ENCODE measurements around the gene ATP5ME. TPM values are rescaled to one million over a fixed set of nuclear protein-coding genes. Genes with fewer than 3 reads are reported as not detected.

Gene ATP5ME
- total and polyA plus RNA-seq, 8 donors: 88.4 to 318 (median 115) TPM

- 33 to 35% methylated on average over 20 of the region's 20 CpGs for WGBS, 2 donors
- Histone ChIP-seq H3K4me1 (no peaks in the 10 kb centered on the region), H3K27me3 (no peaks in the 10 kb centered on the region), H3K9me3 (no peaks in the 10 kb centered on the region), H3K27ac (no peak overlapping the region), H3K4me3 (no peak overlapping the region), H3K36me3 (no peaks in the 10 kb centered on the region)
- no peak for FAIRE-seq
- no peak for DNase-seq
- no peak for TF ChIP-seq CTCF (IDR thresholded peaks at IDR 0.05)
- intact Hi-C loops (cut with DNase I): no loop called here
- no peak for ATAC-seq
Observed at GRCh38 chr4:629915-630641, 44.0 kb downstream of the ATP5ME start.

GRCh38 chr4:629636-629914 is 44.5 kb downstream of the ATP5ME start:
- no peaks in the 10 kb centered on the region for H3K27me3 ChIP-seq
- no peak overlapping the region for H3K27ac ChIP-seq
- intact Hi-C loops (cut with DNase I): no loop called here
- 48 to 73% methylated on average over 9 of the region's 9 CpGs for WGBS, 2 donors
- no peaks in the 10 kb centered on the region for H3K9me3 ChIP-seq
- ATAC-seq: no peak
- H3K36me3 ChIP-seq: no peaks in the 10 kb centered on the region
- no peak for FAIRE-seq
- no peaks in the 10 kb centered on the region for H3K4me1 ChIP-seq
- TF ChIP-seq CTCF (IDR thresholded peaks at IDR 0.05): no peak
- DNase-seq: no peak
- no peak overlapping the region for H3K4me3 ChIP-seq

- ATAC-seq (no peak), FAIRE-seq (no peak), DNase-seq (no peak)
- 69 to 78% methylated on average over 24 to 27 of the region's 27 CpGs for WGBS, 2 donors
- no peaks in the 10 kb centered on the region for H3K9me3 ChIP-seq
- no peak overlapping the region for H3K27ac ChIP-seq
- no peak overlapping the region for H3K4me3 ChIP-seq
- no peak for TF ChIP-seq CTCF (IDR thresholded peaks at IDR 0.05)
- H3K36me3 ChIP-seq: no peaks in the 10 kb centered on the region
- no peaks in the 10 kb centered on the region for H3K27me3 ChIP-seq
- H3K4me1 ChIP-seq: no peaks in the 10 kb centered on the region
- intact Hi-C loops (cut with DNase I): no loop called here
Observed at GRCh38 chr4:628821-629635, 45.0 kb downstream of the ATP5ME start.

- no peaks in the 10 kb centered on the region for H3K9me3 ChIP-seq
- no peak for TF ChIP-seq CTCF (IDR thresholded peaks at IDR 0.05)
- WGBS, 2 donors: 77 to 87% methylated on average over 16 to 17 of the region's 17 CpGs
- H3K4me1 ChIP-seq: no peaks in the 10 kb centered on the region
- FAIRE-seq: no peak
- H3K4me3 ChIP-seq: no peak overlapping the region
- no peaks in the 10 kb centered on the region for H3K36me3 ChIP-seq
- DNase-seq: no peak
- no peaks in the 10 kb centered on the region for H3K27me3 ChIP-seq
- intact Hi-C loops (cut with DNase I): no loop called here
- no peak overlapping the region for H3K27ac ChIP-seq
- ATAC-seq: no peak
Observed at GRCh38 chr4:628311-628741, 45.8 kb downstream of the ATP5ME start.
